GM23248 (cell line): ENCODE data around the gene ADPRM.

ENCODE experiments used
- EZH2 ChIP-seq: fragments of 200-600 bp; sonication (generic); IDR thresholded peaks from 2 replicates; pipeline ENCODE4 v1.6.1; 2018; ENCODE audit warnings: antibody characterized with exemption, mild to moderate bottlenecking; ENCODE audit not compliant: insufficient read depth, poor library complexity, severe bottlenecking
- EZH2phosphoT487 ChIP-seq: fragments of 200-600 bp; sonication (generic); IDR thresholded peaks from 2 replicates; pipeline ENCODE4 v1.6.1; 2018; ENCODE audit warnings: antibody characterized with exemption, moderate library complexity, mild to moderate bottlenecking, low read depth; ENCODE audit not compliant: insufficient read depth

- TF ChIP-seq EZH2phosphoT487 (no peak), EZH2 (no peak)
These were observed 13.5 kb upstream of the ADPRM start for GRCh38 chr17:10683853-10684252.
